Left ventricle myocardium superior (tissue), 1 donor: Measurements from ENCODE around the gene ABCB1. TPM values are rescaled to one million over a fixed set of nuclear protein-coding genes. Genes with fewer than 3 reads are reported as not detected.
"Not testable (repeated sequence)": the region's sequence is repeated elsewhere in the genome, so short reads cannot be mapped to it uniquely, and the experiment has no call there.

Experiments
- ATAC-seq: fragments of 200-7000 bp; cut with Tn5 transposase; one replicate; pipeline ENCODE4 v1.9.1; 2020; ENCODE audit warnings: mild to moderate bottlenecking, moderate library complexity
- DNase-seq: peaks from one replicate; pipeline ENCODE4 v3.0.0-alpha.2; 2020
- intact Hi-C: fragments of 100-400 bp; cut with micrococcal nuclease; formaldehyde crosslinking; loops from one replicate; pipeline ENCODE4 v1.11.0; 2022
- total RNA-seq: library from RNA; stranded (reverse); fragmentation: NEBNext Ultra II Directional; extraction: Animal tissue kit (Norgen Biotek cat#: 25700); gene quantifications from one replicate; pipeline ENCODE4 v1.2.1, GENCODE V29; 2021
- donor health status: DM: no; HTN: yes; CAD: no; lungs with severe emphysema.

ABCB1 gene
- total RNA-seq, 1 donor from 2014 or later, result 4.8 TPM

DNA sequence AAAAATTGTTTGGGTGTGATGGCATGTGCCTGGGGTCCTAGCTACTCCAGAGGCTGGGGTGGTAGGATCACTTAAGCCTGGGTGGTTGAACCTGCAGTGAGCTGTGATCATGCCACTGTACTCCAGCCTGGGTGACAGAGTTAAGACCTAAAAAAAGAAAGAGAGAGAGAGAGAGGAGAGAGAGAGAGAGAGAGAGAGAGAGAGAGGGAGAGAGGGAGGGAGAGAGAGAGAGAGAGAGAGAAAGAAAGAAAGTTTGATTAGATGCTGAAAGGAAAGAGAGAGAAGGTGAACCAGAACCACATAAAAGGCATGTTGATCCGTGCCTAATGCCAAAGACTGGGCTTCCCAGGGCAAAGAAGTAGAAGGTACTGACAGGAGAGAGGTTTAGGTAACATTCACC lies 11.1 kb downstream of the ABCB1 start:
- no peak for ATAC-seq

DNA sequence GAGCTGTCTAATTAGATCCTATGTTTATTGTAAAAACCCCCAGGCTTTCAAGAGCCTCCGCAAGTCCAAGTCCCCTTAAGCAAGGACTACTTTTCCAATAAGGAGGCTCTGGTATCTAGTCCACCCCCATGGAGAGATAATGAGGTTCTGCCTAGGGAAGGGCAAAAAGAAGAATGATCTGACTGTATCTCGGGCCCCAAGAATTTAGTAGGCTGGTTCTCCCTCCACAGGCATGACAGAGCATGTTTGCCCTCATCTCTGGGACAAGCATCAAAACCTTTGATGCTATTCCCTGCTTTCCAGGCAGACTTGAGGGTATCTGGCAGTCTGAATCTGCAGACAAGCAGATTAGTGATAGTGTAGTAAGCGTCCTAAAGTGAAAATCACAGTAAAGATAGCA lies 19.0 kb downstream of the ABCB1 start:
- no peak for DNase-seq
- ATAC-seq, result no peak
- intact Hi-C loops, result no loop called here

More for the DNA sequence above, 11.1 kb downstream of the ABCB1 start:
- intact Hi-C loops, result no loop called here
- DNase-seq, result no peak

DNA sequence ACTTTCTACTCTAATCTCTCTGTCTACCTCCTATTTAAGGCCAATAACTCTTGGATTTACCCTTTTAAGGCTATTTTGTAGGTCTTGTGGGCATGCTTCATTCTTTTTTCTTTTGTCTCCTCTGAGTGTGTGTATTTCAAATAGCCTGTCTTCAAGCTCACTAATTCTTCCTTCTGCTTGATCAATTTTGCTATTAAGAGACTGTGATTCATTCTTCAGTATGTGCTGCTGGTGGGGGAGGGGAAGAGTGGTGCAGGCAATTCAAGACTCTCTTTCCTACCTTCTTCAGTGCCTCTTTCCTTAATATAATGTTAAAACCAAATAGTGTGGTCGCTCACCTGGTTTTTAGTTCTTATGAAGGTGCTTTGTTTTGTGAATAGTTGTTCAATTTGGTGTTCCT lies 20.0 kb downstream of the ABCB1 start:
- DNase-seq (no peak), ATAC-seq (no peak)
- intact Hi-C loops, result no loop called here

DNA sequence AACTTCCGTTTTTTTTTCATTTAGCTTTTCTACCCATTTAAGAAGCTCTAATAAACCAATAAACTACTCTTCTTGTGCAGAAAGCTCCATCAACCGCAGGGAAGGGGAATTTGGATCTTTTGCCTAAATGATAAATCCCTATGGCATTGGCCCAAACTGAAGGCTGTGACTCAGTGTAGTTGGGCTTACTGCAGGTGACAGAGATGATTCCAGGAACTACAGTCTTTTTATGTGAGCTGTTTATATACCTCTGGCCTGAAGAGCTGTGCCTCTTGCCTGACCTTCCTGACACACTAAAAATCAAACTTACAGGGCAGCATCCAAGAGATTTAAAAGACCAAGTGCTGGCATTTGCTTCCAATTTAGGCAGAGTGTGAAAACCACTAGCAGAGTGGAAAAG lies 25.2 kb downstream of the ABCB1 start:
- intact Hi-C loops, result no loop called here
- no peak for DNase-seq
- no peak for ATAC-seq

DNA sequence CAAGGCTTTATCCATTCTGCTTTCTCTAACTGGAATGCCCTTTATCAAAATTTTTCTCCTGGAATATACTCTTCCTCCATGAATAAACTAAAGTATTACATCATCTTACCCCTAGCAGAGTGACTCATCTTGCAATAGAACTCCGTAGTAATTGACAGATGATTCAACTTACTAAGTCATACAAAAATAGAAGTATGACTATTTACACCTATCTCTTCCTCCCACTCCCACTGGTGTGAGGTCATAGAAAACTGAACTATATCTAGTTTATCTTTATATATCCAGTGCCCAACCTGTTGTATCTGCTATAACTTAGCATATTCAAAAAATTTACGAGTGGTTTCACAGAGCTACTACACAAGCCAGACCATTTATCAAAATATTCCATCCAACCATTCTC lies 26.1 kb downstream of the ABCB1 start:
- ATAC-seq, result no peak
- DNase-seq, result no peak
- intact Hi-C loops, result no loop called here

DNA sequence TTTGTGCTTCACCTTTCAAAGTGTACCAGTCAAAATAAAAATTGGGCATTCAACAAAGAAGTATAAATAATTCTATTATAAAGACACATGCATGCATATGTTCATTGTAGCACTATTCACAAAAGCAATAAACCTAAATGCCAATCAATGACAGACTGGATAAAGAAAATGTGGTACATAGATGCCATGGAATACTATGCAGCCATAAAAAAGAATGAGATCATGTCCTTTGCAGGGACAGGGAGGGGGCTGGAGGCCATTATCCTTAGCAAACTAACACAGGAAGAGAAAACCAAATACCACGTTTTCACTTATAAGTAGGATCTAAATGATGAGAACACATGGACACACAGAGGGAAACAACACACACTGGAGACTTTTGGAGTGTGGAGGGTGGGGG lies 28.2 kb downstream of the ABCB1 start:
- DNase-seq, ATAC-seq, intact Hi-C loops: not testable (repeated sequence)

DNA sequence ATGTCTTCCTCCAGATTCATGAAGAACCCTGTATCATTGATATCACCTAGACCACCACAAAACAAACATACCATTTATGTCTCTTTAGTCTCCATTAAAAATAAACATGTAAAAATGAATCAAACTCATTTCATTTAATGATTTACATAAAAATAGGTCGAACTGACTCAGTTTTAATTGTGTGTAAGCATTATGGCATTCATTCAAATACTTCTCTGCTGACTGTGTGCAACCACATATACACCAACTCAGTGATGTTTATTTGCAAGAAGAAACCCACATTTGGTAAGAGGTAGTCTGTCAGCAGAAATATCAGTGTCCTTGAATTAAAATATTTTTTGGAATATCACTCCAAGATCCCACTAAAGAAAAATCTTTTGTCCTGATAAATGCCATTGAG lies 30.5 kb downstream of the ABCB1 start:
- intact Hi-C loops, result no loop called here
- DNase-seq (no peak), ATAC-seq (no peak)

DNA sequence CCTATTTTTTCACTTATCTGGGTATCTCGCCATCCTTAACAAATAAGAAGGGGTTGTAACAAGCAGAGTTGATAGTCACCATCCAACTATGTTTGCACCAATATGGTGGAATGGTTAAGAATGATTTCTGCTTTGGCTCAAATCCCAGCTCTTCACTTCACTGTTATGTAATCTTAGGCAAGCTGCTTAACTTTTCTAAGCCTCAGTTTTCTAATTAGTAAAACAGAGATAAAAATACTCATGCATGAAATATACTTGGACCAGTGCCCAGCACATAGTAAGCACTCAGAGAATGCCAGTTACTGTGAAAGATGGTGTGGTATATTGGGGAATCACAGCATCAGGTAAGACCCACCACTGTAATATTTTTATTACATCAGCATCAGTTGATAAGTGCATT lies 33.6 kb downstream of the ABCB1 start:
- DNase-seq, result no peak
- no peak for ATAC-seq
- intact Hi-C loops, result no loop called here

DNA sequence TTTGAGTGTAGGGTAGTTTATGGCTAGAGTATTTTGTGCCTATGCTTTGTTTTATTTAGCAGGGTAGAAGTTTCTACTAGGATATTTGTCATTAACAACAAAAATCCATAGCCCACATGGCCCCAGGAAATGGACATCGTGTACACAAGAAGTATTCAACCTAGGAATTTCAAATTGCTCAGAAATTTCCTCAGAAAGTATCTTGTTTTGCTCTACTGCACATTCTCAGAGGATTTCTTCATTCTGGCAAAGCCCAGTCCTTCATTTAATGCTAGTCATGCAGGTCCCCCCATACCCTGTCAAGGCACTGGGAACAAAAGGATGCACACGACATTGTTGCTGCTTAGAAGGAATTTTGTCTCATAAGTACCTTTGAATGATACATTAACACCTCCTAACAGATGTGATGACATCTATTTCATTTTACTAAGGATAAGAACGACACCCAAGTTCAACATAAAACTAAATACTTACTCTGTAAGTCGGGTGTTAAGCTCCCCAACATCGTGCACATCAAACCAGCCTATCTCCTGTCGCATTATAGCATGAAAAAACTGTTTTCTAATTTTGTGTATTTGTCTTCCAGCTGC lies 34.3 kb downstream of the ABCB1 start:
- DNase-seq (no peak), ATAC-seq (no peak)
- intact Hi-C loops, result no loop called here

DNA sequence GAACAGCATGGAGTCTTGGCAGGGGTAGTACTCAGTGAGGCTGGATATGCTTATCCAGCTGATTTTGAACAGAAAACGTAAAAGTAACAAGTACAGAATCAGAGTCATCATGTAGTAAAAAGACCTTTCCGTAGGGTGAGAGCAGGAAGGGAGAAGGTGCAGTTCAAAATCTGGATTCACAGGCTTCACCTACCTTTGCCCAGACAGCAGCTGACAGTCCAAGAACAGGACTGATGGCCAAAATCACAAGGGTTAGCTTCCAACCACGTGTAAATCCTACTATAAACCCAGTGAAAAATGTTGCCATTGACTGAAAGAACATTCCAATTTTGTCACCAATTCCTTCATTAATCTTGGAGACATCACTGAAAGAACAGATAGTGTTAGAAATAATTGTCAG lies 34.8 kb downstream of the ABCB1 start:
- intact Hi-C loops, result no loop called here
- DNase-seq, result no peak
- no peak for ATAC-seq

DNA sequence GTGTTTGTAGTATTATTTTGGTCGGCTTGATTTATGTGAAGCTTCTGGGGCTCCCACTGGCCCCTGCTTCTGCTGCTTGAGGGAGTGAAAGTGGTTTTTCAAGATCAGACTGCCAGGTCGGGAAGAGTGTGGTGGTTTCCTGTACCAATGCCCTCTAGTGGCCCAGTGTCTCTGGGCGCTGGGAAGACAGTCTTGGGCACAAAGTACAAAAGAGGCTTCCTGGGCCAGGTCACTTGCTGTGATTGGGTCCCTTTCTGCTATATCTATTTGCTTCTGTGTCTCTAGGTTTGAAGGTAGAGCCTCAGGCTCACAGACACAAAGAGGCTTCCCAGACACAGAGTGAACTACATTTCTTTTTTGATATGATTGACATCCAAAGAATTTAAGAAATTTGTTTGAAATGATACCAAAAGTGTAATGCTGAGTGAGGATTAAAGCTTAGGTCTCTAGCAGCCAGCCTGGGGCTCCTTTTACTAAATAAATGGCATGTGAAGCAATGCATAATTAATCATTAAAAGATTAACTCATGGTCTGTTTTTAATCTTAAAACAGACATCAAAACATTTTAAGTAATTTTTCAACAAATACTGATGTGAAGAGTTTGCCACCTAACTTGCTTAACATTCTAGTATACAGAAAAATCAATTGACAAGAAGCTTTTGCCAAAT lies 36.3 kb downstream of the ABCB1 start:
- no peak for DNase-seq
- intact Hi-C loops, result no loop called here
- ATAC-seq, result no peak

DNA sequence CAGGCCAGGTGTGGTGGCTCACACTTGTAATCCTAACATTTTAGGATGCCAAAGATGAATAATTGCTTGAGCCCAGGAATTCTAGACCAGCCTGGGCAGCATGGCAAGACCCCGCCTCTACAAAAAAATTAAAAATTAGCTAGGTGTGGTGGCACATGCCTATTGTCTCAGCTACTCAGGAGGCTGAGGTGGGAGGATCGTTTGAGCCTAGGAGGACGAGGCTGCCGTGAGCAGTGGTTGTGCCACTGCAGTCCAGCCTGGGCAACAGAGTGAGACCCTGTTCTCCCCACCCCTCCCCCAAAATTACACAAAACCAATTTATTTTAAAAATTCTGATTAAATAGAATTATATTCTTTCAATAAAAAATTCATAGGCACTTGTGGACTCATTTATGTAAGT lies 39.0 kb downstream of the ABCB1 start:
- ATAC-seq, result no peak
- DNase-seq, result no peak
- intact Hi-C loops, result no loop called here

DNA sequence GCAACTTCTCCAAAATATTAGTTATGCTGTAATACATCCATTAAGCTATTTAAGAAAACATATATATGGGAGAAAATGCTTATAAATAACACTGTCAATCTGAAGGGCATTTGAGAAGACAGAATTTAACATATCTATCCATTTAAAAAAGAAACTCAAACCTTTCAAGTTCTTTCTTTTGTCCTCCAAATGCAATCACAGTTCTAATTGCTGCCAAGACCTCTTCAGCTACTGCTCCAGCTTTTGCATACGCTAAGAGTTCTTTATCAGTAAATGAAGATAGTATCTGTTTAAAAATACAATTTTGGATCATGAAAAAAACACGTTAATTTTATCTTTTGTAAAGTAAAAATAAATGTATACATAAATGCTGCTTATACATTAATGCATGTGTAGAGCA lies 39.6 kb downstream of the ABCB1 start:
- no peak for ATAC-seq
- DNase-seq, result no peak
- intact Hi-C loops, result no loop called here

DNA sequence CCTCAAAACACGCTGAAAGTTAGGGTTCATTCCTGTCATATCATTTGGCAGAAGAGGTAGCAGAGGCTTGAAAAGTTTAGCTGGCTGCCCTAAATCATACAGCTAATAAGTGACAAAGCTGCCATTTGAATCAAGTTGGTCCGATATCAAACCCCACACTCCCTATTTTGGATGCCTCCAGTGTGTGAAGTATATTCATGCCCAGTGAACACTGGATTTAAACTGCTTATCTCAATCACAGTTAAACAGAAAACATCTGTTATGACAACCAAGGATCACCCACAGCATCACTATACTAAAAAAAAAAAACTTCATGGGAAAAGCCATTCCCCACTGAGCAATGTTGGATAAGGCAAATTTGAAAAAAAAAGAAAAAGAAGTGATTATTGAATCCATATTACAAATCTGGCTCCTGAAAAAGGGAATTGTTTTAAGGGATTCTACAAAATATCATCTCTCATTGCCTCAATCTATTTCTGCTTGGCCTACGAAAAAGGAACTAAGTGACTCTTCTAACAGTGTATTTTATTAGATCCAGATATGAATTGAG lies 48.3 kb downstream of the ABCB1 start:
- DNase-seq (no peak), ATAC-seq (no peak)
- intact Hi-C loops, result no loop called here

DNA sequence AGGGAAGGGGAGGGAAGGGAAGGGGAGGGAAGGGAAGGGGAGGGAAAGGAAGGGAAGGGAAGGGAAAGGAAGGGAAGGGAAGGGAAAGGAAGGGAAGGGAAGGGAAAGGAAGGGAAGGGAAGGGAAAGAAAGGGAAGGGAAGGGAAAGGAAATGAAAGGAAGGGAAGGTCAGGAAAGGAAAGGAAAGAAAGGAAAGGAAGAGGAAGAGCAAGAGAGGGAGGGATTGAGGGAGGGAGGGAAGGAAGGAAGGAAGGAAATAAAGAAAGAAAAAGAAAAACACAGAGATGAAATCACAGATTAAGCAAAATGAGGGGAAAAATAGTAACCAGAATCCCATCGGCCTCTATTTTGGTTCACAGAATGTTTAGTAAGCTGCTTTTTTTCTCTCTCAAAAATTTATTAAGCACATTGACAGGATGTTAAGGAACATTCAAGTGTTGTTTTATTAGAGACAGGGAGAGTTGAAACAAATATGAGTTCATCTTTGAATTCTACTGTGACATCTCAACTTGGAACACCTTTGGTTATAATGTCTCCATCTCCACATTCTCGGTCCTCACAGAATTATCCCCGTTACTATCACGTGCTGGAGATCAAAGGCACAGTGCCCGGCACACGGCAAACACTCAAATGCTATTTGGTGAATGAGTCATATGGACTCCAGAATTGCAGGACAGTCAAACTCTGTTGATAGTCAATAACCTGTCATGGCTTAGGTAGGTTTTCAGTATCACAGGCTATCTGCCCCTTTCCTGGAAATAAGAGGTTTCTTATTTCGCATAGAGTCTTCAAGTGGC lies 52.4 kb downstream of the ABCB1 start:
- no peak for DNase-seq
- ATAC-seq, result no peak
- intact Hi-C loops, result no loop called here

DNA sequence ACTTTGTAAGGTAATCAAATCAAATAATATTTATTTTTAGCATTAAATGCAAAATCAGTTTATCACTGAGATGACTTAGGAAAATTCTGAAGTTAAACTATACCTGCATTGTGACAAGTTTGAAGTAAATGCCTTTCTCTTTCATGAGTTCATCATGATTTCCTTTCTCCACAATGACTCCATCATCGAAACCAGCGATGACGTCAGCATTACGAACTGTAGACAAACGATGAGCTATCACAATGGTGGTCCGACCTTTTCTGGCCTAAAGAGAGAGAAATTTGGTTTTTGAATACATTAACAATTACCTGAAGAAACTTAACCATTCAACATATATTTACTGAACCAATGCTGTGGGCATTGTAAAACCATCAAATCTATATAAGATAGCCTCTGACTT lies 54.9 kb downstream of the ABCB1 start:
- ATAC-seq, result no peak

DNA sequence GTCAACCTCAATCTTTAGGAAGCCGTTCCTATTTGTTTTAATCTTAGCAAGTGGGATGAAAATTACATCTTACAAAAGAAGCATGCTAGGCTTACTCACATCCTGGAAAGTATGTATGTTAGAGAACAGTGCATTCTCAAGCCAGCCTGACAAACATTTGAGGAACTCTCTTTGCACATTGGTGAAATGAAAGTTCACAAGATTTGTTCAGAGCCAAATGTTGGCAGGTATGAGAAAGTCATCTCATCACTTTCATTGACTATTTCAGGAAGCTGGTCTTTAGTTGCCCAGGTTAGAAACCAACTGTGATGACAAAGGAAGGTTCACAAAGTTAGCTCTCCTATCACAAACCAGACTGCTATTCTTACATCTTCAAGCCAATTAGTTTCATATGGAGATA lies 57.1 kb downstream of the ABCB1 start:
- ATAC-seq, result no peak
- intact Hi-C loops, result no loop called here
- DNase-seq, result no peak

More for the DNA sequence above, 54.9 kb downstream of the ABCB1 start:
- DNase-seq, result no peak
- intact Hi-C loops, result no loop called here

DNA sequence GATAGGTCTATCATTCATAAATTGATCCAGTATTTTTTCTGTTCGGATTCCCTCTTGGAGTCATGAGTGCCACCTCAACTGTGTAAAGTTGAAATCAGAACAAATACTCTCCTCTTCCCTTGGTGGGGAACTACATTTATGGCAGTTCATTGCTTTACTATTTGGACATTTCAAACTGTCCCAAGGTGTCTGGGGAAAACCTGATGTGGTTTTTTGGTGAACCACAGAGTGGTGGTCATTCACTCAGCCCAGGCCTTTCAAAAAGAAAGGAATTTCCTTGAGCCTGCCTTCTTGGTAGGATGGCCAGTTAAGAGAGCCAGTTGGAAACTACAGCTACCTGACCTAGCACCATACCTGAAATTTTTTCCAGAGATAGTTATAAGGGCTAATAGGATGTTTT lies 59.0 kb downstream of the ABCB1 start:
- intact Hi-C loops, result no loop called here
- ATAC-seq (no peak), DNase-seq (no peak)

DNA sequence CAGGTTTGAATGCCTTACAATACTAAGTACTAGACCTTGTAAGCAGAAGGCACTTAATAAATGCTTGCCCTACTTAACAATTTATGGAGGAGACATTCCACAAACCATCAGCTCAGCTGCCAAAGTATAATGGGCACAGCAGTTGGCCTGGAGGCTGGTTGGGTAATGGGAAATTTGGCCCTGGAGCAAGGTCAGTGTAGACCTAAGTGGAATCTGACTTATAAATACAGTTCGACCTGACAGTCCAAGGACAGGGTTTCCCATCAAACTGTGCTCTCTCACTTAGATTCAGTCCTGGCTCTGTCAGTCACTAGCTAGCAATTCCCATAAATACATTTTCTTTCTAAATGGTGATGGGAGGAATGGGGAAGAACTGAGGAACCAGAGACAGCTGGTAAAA lies 62.6 kb downstream of the ABCB1 start:
- intact Hi-C loops, result no loop called here
- DNase-seq (no peak), ATAC-seq (no peak)

DNA sequence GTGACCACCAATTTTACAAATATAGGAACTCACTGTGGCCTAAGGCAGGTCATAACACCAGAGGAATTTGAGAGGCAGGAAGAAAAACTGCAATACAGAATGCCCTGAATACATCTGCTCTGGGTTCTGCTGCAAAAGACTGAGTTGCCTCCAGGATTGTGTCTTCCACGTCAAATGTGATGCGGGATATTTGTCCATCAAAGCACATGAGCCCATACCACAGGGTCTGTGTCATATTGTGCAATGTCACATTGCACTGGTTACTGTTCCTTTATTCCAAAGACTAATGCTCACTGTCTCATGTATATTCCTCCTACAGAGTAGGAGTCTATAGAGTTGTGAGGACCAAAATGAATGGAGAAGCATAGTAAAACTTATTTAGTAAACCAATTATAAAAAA lies 66.6 kb downstream of the ABCB1 start:
- ATAC-seq (no peak), DNase-seq (no peak)
- intact Hi-C loops, result no loop called here
